ENCODE data around the gene GCG. TPM values are rescaled to one million over a fixed set of nuclear protein-coding genes. Genes with fewer than 3 reads are reported as not detected.

Gene GCG
- polyA plus RNA-seq, 5 donors, result 1.3 TPM; not detected in 4

DNA sequence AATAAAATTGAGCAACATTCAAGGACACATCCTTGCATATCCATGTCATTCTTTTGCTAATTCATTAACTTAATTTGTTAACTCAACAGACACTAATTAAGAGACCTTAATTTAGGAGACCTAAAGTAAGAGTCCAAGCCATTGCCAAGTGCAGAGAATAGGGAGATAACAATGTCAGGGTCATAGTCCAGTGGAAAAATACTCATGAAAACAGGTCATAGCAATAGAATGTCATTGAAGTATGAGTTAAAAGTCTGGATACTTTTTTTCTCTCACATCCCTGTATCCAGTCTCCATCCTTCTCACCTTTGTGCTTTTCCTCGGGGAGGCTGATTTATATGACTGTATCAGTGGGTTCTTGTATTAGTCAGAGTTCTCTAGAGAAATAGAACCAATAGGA is 51.5 kb downstream of the GCG start:
- no peak for DNase-seq

- DNase-seq, result no peak
Observed at GRCh38 chr2:162099836-162100235, 52.2 kb downstream of the GCG start.

Other genes starting within 250 kb of the GCG start
- 10 to 100 TPM; 29.5 to 56.4 (median 50.7) TPM for gene DPP4, start 78.0 kb downstream of the GCG start, polyA plus RNA-seq (ENCODE audit: insufficient read depth in 1 of 5, insufficient read length in 5 of 5, low replicate concordance in 1 of 5)
- gene FAP, start 91.2 kb upstream of the GCG start, polyA plus RNA-seq (ENCODE audit: insufficient read depth in 1 of 5, insufficient read length in 5 of 5, low replicate concordance in 1 of 5), result 10 to 100 TPM; 17.1 to 51.6 (median 32.5) TPM
- gene IFIH1, start 166.4 kb upstream of the GCG start, polyA plus RNA-seq (ENCODE audit: insufficient read depth in 1 of 5, insufficient read length in 5 of 5, low replicate concordance in 1 of 5), result 10 to 100 TPM in 4 of 5 donors, 1 to 10 TPM in 1; 9.2 to 14.2 (median 13.2) TPM
- gene GCA, start 191.9 kb upstream of the GCG start, polyA plus RNA-seq (ENCODE audit: insufficient read depth in 1 of 5, insufficient read length in 5 of 5, low replicate concordance in 1 of 5), result 10 to 100 TPM; 27.3 to 40.9 (median 38.3) TPM

All from right lung (tissue), 5 donors.